ENCODE results near the gene CDK2. TPM values are rescaled to one million over a fixed set of nuclear protein-coding genes. Genes with fewer than 3 reads are reported as not detected.
"Not testable (repeated sequence)": the region's sequence is repeated elsewhere in the genome, so short reads cannot be mapped to it uniquely, and the experiment has no call there.

Gene CDK2
- total RNA-seq: 10 to 100 TPM in 1 of 4 donors, 1 to 10 TPM in 3; 6.3 to 12.0 (median 7.9) TPM
- polyA plus RNA-seq: 10 to 100 TPM in 2 of 3 donors, 1 to 10 TPM in 1; 5.1 to 13.9 (median 10.2) TPM
- long read RNA-seq, donor 1, partial matches to known transcripts: 0 of 3 reads
- long read RNA-seq, donor 1, other reads (novel, unspliced or antisense): 0 of 3 reads
- long read RNA-seq, donor 2, partial matches to known transcripts: 0 of 4 reads
- long read RNA-seq, donor 2, other reads (novel, unspliced or antisense): 0 of 4 reads

GRCh38 chr12:55966408-55967281 lies at the start of gene CDK2:
Gene CDK2, plus strand, starts transcription at chr12:55966830. Its CDS starts 179 bp downstream, at chr12:55967009.
- intact Hi-C loops (cut with DNase I): loop anchor here (5.0 kb wide), 1 partner anchor 34 kb away; the partner anchor contains the start of gene DGKA (in 2 of the 2)
- Histone ChIP-seq H3K27ac (peak within 1 kb of the TSS; percentile 73), H3K27me3 (ENCODE audit: insufficient read depth in 3 of 3, low read length in 2 of 3) (no peaks in the 10 kb centered on the region), H3K9me3 (no peaks in the 10 kb centered on the region), H3K4me1 (peaks cover 5% of the 10 kb centered on the region), H3K4me3 (peak within 1 kb of the TSS; percentile 76), H3K36me3 (ENCODE audit: insufficient read depth in 1 of 2, low read depth in 1 of 2) (peaks cover 0 to 7% of the 10 kb centered on the region in 2 donors)
- WGBS, 3 donors: 0% methylated on average over 45 of the region's 45 CpGs
- no peak for TF ChIP-seq CTCF (IDR thresholded peaks at IDR 0.05)
- peak; percentile 95 to 100 (median 98) for ATAC-seq
- peak; percentile 94 to 95 for DNase-seq

- H3K4me1 ChIP-seq; H3K9me3 ChIP-seq; H3K4me3 ChIP-seq; ATAC-seq; H3K27me3 ChIP-seq (ENCODE audit: insufficient read depth in 3 of 3, low read length in 2 of 3); intact Hi-C loops (cut with DNase I); H3K27ac ChIP-seq; DNase-seq: not testable (repeated sequence)
- WGBS, 3 donors: 83 to 89% (median 86%) methylated on average over 3 of the region's 3 CpGs
- peaks cover 0 to 29% of the 10 kb centered on the region in 2 donors for H3K36me3 ChIP-seq (ENCODE audit: insufficient read depth in 1 of 2, low read depth in 1 of 2)
These were observed 47.6 kb upstream of the CDK2 start for GRCh38 chr12:55919032-55919431.

- Histone ChIP-seq H3K27ac (no peak overlapping the region), H3K9me3 (no peaks in the 10 kb centered on the region), H3K27me3 (ENCODE audit: insufficient read depth in 3 of 3, low read length in 2 of 3) (no peaks in the 10 kb centered on the region), H3K36me3 (ENCODE audit: insufficient read depth in 1 of 2, low read depth in 1 of 2) (peaks cover 0 to 24% of the 10 kb centered on the region in 2 donors), H3K4me3 (no peak overlapping the region), H3K4me1 (no peaks in the 10 kb centered on the region)
- 90 to 100% (median 93%) methylated on average over 3 of the region's 3 CpGs for WGBS, 3 donors
- TF ChIP-seq CTCF (IDR thresholded peaks at IDR 0.05): no peak
- ATAC-seq (no peak), DNase-seq (no peak)
- intact Hi-C loops (cut with DNase I): no loop called here
These were observed 44.5 kb upstream of the CDK2 start for GRCh38 chr12:55922126-55922525.

- peaks cover 0 to 24% of the 10 kb centered on the region in 2 donors for H3K36me3 ChIP-seq (ENCODE audit: insufficient read depth in 1 of 2, low read depth in 1 of 2)
- ATAC-seq; H3K27ac ChIP-seq; H3K4me1 ChIP-seq; H3K4me3 ChIP-seq; DNase-seq; intact Hi-C loops (cut with DNase I); H3K27me3 ChIP-seq (ENCODE audit: insufficient read depth in 3 of 3, low read length in 2 of 3); H3K9me3 ChIP-seq: not testable (repeated sequence)
- 95 to 96% (median 96%) methylated on average over 9 of the region's 9 CpGs for WGBS, 3 donors
These were observed 43.0 kb upstream of the CDK2 start for GRCh38 chr12:55923648-55924047.

GRCh38 chr12:55925371-55925770 lies 41.3 kb upstream of the CDK2 start:
- Histone ChIP-seq H3K27me3 (ENCODE audit: insufficient read depth in 3 of 3, low read length in 2 of 3) (no peaks in the 10 kb centered on the region), H3K36me3 (ENCODE audit: insufficient read depth in 1 of 2, low read depth in 1 of 2) (peaks cover 0 to 24% of the 10 kb centered on the region in 2 donors), H3K4me1 (peaks cover 6% of the 10 kb centered on the region), H3K4me3 (no peak overlapping the region), H3K27ac (no peak overlapping the region), H3K9me3 (no peaks in the 10 kb centered on the region)
- DNase-seq: no peak
- WGBS, 3 donors: 80 to 89% (median 81%) methylated on average over 4 of the region's 4 CpGs
- intact Hi-C loops (cut with DNase I): loop anchor here in 1 of 2 donors (5.0 kb wide), 2 partner anchors 93 to 108 kb away; partner anchors contain the start of genes ORMDL2 and SARNP
- ATAC-seq: no peak
- no peak for TF ChIP-seq CTCF (IDR thresholded peaks at IDR 0.05)

Data from psoas muscle (tissue), 8 donors.